H1 (cell line): Measurements from ENCODE around the gene RTF2.

Experiments used
- CREB1 ChIP-seq: IDR thresholded peaks from 2 replicates; pipeline ENCODE4 v1.6.1; 2012; ENCODE audit warnings: inconsistent platforms
- EZH2 ChIP-seq: fragments of 200-600 bp; sonication (generic); IDR thresholded peaks from 2 replicates; pipeline ENCODE4 v1.7.1; 2012; ENCODE audit warnings: low read depth, mild to moderate bottlenecking, moderate library complexity, low read length, inconsistent platforms; ENCODE audit not compliant: severe bottlenecking
- JUN ChIP-seq: IDR thresholded peaks from 2 replicates; pipeline ENCODE4 v1.6.1; 2011; ENCODE audit warnings: low read depth, mild to moderate bottlenecking, improper control_type of control experiment, low read length
- JUND ChIP-seq: IDR thresholded peaks from 2 replicates; pipeline ENCODE4 v1.6.1; 2011; ENCODE audit warnings: mild to moderate bottlenecking, improper control_type of control experiment, low read length
- POLR2AphosphoS5 ChIP-seq: IDR thresholded peaks from 2 replicates; pipeline ENCODE4 v1.6.1; 2011; ENCODE audit warnings: low read depth, low read length
- SP1 ChIP-seq: IDR thresholded peaks from 2 replicates; pipeline ENCODE4 v1.6.1; 2011; ENCODE audit warnings: low read depth, low read length
- SUZ12 ChIP-seq: fragments of 200-600 bp; sonication (generic); IDR thresholded peaks from 2 replicates; pipeline ENCODE4 v1.6.1; 2012; ENCODE audit warnings: mild to moderate bottlenecking, inconsistent platforms, low read length, moderate library complexity, mixed read lengths
- TAF1 ChIP-seq: IDR thresholded peaks from 2 replicates; pipeline ENCODE4 v1.6.1; 2011; ENCODE audit warnings: mild to moderate bottlenecking, low read depth, low read length
- TF ChIP-seq, protein P1 (sequence below), 3 experiments: IDR thresholded peaks; 1 replicate in 2 of 3; 2 replicates in 1 of 3; pipeline versions ENCODE4 v1.5.1 to v1.6.1; 2011; ENCODE audit warnings: low read length in 3 of 3, mild to moderate bottlenecking in 3 of 3, inconsistent platforms in 2 of 3, low read depth in 1 of 3, moderate library complexity in 1 of 3; ENCODE audit not compliant: insufficient read depth in 1 of 3; ENCODE audit errors: control extremely low read depth in 1 of 3

DNA sequence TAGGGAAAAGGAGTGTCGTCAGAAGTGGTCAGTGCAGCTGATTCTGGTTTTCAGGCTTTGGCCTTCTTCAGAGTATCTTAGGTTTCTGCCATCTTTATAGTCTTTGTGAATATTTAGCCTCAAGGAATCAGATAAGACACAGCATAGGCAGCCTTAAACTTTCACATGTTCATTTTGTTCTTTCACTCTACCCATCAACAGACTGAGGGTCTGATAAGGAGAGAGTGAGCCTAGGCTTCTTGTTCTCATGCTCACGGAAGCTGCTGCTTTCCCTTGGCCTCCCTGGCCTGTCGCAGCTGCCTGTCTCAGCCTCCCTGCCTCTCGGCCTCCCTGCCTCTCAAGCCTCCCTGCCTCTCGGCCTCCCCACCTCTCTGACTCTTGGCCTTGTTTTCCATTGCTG lies 20.1 kb downstream of the RTF2 start:
- TF ChIP-seq JUN: no peak
- TF ChIP-seq TAF1: no peak
- no peak for TF ChIP-seq SUZ12
- no peak for TF ChIP-seq SP1
- TF ChIP-seq, protein P1, sequence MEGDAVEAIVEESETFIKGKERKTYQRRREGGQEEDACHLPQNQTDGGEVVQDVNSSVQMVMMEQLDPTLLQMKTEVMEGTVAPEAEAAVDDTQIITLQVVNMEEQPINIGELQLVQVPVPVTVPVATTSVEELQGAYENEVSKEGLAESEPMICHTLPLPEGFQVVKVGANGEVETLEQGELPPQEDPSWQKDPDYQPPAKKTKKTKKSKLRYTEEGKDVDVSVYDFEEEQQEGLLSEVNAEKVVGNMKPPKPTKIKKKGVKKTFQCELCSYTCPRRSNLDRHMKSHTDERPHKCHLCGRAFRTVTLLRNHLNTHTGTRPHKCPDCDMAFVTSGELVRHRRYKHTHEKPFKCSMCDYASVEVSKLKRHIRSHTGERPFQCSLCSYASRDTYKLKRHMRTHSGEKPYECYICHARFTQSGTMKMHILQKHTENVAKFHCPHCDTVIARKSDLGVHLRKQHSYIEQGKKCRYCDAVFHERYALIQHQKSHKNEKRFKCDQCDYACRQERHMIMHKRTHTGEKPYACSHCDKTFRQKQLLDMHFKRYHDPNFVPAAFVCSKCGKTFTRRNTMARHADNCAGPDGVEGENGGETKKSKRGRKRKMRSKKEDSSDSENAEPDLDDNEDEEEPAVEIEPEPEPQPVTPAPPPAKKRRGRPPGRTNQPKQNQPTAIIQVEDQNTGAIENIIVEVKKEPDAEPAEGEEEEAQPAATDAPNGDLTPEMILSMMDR (IDR thresholded peaks at IDR 0.05; ENCODE audit: control extremely low read depth in 1 of 3, insufficient read depth in 1 of 3, low read depth in 1 of 3, low read length in 3 of 3): no peak
- TF ChIP-seq JUND: no peak
- TF ChIP-seq CREB1: no peak
- no peak for TF ChIP-seq POLR2AphosphoS5
- TF ChIP-seq EZH2: no peak
